Gastrocnemius medialis (tissue), 4 donors: ENCODE results near the gene SP140. TPM values are rescaled to one million over a fixed set of nuclear protein-coding genes. Genes with fewer than 3 reads are reported as not detected.

Experiments used
- ATAC-seq, 2 donors: fragments of 150-250 bp; one replicate each; pipeline ENCODE4 v1.9.1; 2016
- DNase-seq, 2 donors: peaks; one replicate each; pipeline ENCODE4 v3.0.0-alpha.2; 2019
- H3K27ac ChIP-seq, 4 donors: fragments of 200-600 bp; sonication (generic); 1 replicate in 1 of 4; 2 replicates in 3 of 4; pipeline ENCODE4 v1.5.1; 2016 to 2018; ENCODE audit warnings: mild to moderate bottlenecking in 2 of 4, moderate library complexity in 1 of 4
- H3K27me3 ChIP-seq, 3 donors: fragments of 200-600 bp; sonication (generic) in 2 of 3; 1 replicate in 1 of 3; 2 replicates in 2 of 3; pipeline versions ENCODE4 v1.5.1 to v1.6.0; 2016 to 2019; ENCODE audit warnings: mild to moderate bottlenecking in 1 of 3, moderate library complexity in 1 of 3
- H3K36me3 ChIP-seq, 2 donors: fragments of 200-600 bp; sonication (generic) in 1 of 2; one replicate each; pipeline ENCODE4 v1.5.1; 2017 to 2018
- H3K4me1 ChIP-seq, 2 donors: fragments of 200-600 bp; sonication (generic) in 1 of 2; one replicate each; pipeline ENCODE4 v1.5.1; 2016 to 2017; ENCODE audit warnings: mild to moderate bottlenecking in 2 of 2
- H3K4me3 ChIP-seq, 4 donors: fragments of 200-600 bp; sonication (generic) in 3 of 4; 1 replicate in 1 of 4; 2 replicates in 3 of 4; pipeline ENCODE4 v1.5.1; 2016 to 2019; ENCODE audit warnings: mild to moderate bottlenecking in 2 of 4
- H3K9me3 ChIP-seq, 3 donors: fragments of 200-600 bp; sonication (generic) in 2 of 3; 1 replicate in 1 of 3; 2 replicates in 2 of 3; pipeline ENCODE4 v1.5.1; 2016 to 2019
- POLR2A ChIP-seq, 2 donors: fragments of 450-650 bp; IDR thresholded peaks; one replicate each; pipeline ENCODE4 v1.6.1; 2017; ENCODE audit warnings: antibody characterized with exemption in 2 of 2, mild to moderate bottlenecking in 2 of 2, moderate library complexity in 2 of 2
- in situ Hi-C, 4 donors: fragments of 200-750 bp; cut with MboI; loops; one replicate each; pipeline versions ENCODE4 v1.15.0 to v1.8.0; 2017; ENCODE audit warnings: low sequenced_read_pairs in 4 of 4
- intact Hi-C: fragments of 100-400 bp; cut with DNase I; formaldehyde crosslinking; loops from one replicate; pipeline ENCODE4 v1.15.1; 2023; ENCODE audit warnings: low total_unique reads
- total RNA-seq, 4 donors: library from RNA; depleted of rRNA; stranded (reverse); fragments of >200 nt; gene quantifications; one replicate each; pipeline versions ENCODE4 v1.1.0 to v1.2.3, GENCODE V29; 2016
- TF ChIP-seq, protein P1 (sequence below), 5 experiments: fragments of 450-650 bp in 3 of 5; fragments of 200-600 bp in 2 of 5; sonication (generic) in 2 of 5; IDR thresholded peaks in 4 of 5; conservative IDR thresholded peaks in 1 of 5; 1 replicate in 4 of 5; 2 replicates in 1 of 5; pipeline ENCODE4 v1.5.1; 2016 to 2019; ENCODE audit warnings: antibody characterized with exemption in 5 of 5, mild to moderate bottlenecking in 3 of 5, moderate library complexity in 3 of 5

Gene SP140
- total RNA-seq, 4 donors from 2014 or later: 0.46 TPM; not detected in 3

DNA sequence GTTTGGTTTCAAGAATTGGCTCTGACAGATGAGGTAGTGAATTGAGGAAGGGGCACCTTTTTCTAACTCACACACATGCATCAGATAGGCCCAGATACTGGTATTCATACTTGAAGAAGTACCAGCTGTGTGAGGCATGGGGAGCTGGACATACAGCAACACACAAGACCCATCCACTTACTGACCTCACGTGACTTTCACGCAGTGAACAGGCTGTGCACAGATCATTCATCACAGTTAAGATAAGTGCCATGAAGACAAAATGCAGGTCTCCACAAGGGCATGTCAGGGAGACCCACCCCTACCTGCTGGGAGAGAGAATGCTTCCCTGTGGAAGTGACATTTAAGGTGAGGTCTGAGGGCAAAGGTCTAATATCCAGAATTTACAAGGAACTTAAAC is 44.3 kb upstream of the SP140 start:
- intact Hi-C loops: no loop called here
- Histone ChIP-seq H3K4me3 (no peak overlapping the region), H3K36me3 (peaks cover 0 to 31% of the 10 kb centered on the region in 2 donors), H3K27me3 (no peaks in the 10 kb centered on the region), H3K4me1 (no peaks in the 10 kb centered on the region), H3K27ac (no peak overlapping the region), H3K9me3 (no peaks in the 10 kb centered on the region)
- TF ChIP-seq, protein P1, sequence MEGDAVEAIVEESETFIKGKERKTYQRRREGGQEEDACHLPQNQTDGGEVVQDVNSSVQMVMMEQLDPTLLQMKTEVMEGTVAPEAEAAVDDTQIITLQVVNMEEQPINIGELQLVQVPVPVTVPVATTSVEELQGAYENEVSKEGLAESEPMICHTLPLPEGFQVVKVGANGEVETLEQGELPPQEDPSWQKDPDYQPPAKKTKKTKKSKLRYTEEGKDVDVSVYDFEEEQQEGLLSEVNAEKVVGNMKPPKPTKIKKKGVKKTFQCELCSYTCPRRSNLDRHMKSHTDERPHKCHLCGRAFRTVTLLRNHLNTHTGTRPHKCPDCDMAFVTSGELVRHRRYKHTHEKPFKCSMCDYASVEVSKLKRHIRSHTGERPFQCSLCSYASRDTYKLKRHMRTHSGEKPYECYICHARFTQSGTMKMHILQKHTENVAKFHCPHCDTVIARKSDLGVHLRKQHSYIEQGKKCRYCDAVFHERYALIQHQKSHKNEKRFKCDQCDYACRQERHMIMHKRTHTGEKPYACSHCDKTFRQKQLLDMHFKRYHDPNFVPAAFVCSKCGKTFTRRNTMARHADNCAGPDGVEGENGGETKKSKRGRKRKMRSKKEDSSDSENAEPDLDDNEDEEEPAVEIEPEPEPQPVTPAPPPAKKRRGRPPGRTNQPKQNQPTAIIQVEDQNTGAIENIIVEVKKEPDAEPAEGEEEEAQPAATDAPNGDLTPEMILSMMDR (IDR thresholded peaks at IDR 0.05 in 4 of 5, conservative IDR thresholded peaks at IDR 0.05 in 1 of 5): no peak
- TF ChIP-seq POLR2A (IDR thresholded peaks at IDR 0.05): no peak
- in situ Hi-C loops: no loop called here
- no peak for ATAC-seq
- no peak for DNase-seq

DNA sequence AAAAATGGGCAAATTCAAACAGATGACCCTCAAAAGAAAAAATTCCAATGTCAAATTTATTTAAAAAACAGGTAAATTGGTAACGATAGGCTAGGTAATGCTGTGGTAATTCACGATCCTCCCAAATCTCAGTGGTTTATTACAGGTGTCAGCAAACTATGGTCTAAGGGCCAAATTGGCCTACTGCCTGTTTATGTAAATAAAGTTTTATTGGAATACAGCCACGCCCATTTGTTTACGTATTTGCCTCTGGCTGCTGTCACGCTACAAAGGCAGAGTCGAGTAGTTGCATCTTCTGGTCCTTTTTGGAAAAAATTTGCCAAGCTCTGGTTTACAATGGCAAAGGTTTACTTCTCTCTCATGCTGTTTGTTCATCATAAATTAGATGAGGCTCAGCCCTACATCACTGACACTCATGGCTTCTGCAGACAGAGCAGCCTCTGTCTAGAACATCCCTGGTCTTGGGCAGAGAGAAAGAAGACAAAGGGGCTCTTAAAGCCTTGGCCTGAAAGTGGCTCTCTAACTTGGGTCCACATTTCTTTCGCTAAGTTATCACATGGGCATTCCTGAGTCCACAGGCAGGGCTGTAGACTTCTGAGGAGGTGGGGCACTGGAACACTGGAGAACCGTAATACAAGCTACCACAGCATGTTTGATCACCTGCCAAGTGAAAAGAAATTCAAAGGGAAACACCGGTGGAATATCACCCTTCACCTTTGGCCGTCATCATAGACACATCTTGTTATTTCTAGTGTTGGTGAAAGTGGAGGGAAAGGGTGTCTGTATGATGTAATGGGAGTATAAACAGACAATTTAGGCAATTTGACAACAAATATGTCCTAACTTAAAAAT is 40.6 kb upstream of the SP140 start:
- H3K36me3 ChIP-seq: peaks cover 0 to 22% of the 10 kb centered on the region in 2 donors
- no peaks in the 10 kb centered on the region for H3K4me1 ChIP-seq
- TF ChIP-seq POLR2A (IDR thresholded peaks at IDR 0.05): no peak
- TF ChIP-seq, protein P1 (IDR thresholded peaks at IDR 0.05 in 4 of 5, conservative IDR thresholded peaks at IDR 0.05 in 1 of 5): no peak
- no peak overlapping the region for H3K27ac ChIP-seq
- no peak for DNase-seq
- H3K27me3 ChIP-seq: no peaks in the 10 kb centered on the region
- intact Hi-C loops (no loop called here), in situ Hi-C loops (no loop called here)
- ATAC-seq: no peak
- no peaks in the 10 kb centered on the region for H3K9me3 ChIP-seq
- no peak overlapping the region for H3K4me3 ChIP-seq

GRCh38 chr2:230202430-230203109 is 23.0 kb upstream of the SP140 start:
- Histone ChIP-seq H3K27me3 (no peaks in the 10 kb centered on the region), H3K36me3 (peaks cover 0 to 31% of the 10 kb centered on the region in 2 donors), H3K27ac (no peak overlapping the region), H3K4me1 (no peaks in the 10 kb centered on the region), H3K4me3 (no peak overlapping the region), H3K9me3 (no peaks in the 10 kb centered on the region)
- TF ChIP-seq, protein P1 (IDR thresholded peaks at IDR 0.05 in 4 of 5, conservative IDR thresholded peaks at IDR 0.05 in 1 of 5): no peak
- no peak for TF ChIP-seq POLR2A (IDR thresholded peaks at IDR 0.05)
- ATAC-seq (no peak), DNase-seq (no peak)
- in situ Hi-C loops (no loop called here), intact Hi-C loops (no loop called here)

GRCh38 chr2:230203110-230203676 is 22.3 kb upstream of the SP140 start:
- peaks cover 0 to 36% of the 10 kb centered on the region in 2 donors for H3K36me3 ChIP-seq
- no peak for DNase-seq

More at GRCh38 chr2:230203110-230203676, 22.3 kb upstream of the SP140 start:
- intact Hi-C loops (no loop called here), in situ Hi-C loops (no loop called here)
- Histone ChIP-seq H3K27ac (no peak overlapping the region), H3K4me3 (no peak overlapping the region), H3K9me3 (no peaks in the 10 kb centered on the region), H3K27me3 (no peaks in the 10 kb centered on the region), H3K4me1 (no peaks in the 10 kb centered on the region)
- ATAC-seq: no peak
- no peak for TF ChIP-seq POLR2A (IDR thresholded peaks at IDR 0.05)
- TF ChIP-seq, protein P1 (IDR thresholded peaks at IDR 0.05 in 4 of 5, conservative IDR thresholded peaks at IDR 0.05 in 1 of 5): no peak
